Stomach (tissue), 4 donors: Measurements from ENCODE around the gene TIMM17A.

Experiments used
- EP300 ChIP-seq: sonication (generic); formaldehyde crosslinking; IDR thresholded peaks from one replicate; pipeline ENCODE4 v1.6.1; 2017; ENCODE audit warnings: antibody characterized with exemption
- POLR2A ChIP-seq, 4 donors: fragments of 450-650 bp; IDR thresholded peaks; one replicate each; pipeline ENCODE4 v1.6.1; 2016; ENCODE audit warnings: antibody characterized with exemption in 4 of 4, control low read depth in 2 of 4, mild to moderate bottlenecking in 1 of 4, moderate library complexity in 1 of 4
- POLR2AphosphoS5 ChIP-seq, 3 donors: sonication (generic); formaldehyde crosslinking; IDR thresholded peaks; one replicate each; pipeline ENCODE4 v1.6.1; 2016; ENCODE audit warnings: antibody characterized with exemption in 3 of 3
- TF ChIP-seq, protein P1 (sequence below), 7 experiments: fragments of 450-650 bp in 4 of 7; fragments of 200-600 bp in 3 of 7; sonication (generic) in 3 of 7; IDR thresholded peaks; one replicate each; pipeline ENCODE4 v1.5.1; 2016 to 2019; ENCODE audit warnings: antibody characterized with exemption in 7 of 7, control low read depth in 2 of 7, mild to moderate bottlenecking in 1 of 7

- TF ChIP-seq, protein P1, sequence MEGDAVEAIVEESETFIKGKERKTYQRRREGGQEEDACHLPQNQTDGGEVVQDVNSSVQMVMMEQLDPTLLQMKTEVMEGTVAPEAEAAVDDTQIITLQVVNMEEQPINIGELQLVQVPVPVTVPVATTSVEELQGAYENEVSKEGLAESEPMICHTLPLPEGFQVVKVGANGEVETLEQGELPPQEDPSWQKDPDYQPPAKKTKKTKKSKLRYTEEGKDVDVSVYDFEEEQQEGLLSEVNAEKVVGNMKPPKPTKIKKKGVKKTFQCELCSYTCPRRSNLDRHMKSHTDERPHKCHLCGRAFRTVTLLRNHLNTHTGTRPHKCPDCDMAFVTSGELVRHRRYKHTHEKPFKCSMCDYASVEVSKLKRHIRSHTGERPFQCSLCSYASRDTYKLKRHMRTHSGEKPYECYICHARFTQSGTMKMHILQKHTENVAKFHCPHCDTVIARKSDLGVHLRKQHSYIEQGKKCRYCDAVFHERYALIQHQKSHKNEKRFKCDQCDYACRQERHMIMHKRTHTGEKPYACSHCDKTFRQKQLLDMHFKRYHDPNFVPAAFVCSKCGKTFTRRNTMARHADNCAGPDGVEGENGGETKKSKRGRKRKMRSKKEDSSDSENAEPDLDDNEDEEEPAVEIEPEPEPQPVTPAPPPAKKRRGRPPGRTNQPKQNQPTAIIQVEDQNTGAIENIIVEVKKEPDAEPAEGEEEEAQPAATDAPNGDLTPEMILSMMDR (IDR thresholded peaks at IDR 0.05) = no peak
- TF ChIP-seq EP300 (no peak), POLR2AphosphoS5 (IDR thresholded peaks at IDR 0.05) (peak in 2 of 3 donors; percentile 30 to 70), POLR2A (IDR thresholded peaks at IDR 0.05) (no peak)
Observed at GRCh38 chr1:201937624-201938213, 17.6 kb upstream of the TIMM17A start.
